Loucy (cell line): Measurements from ENCODE around the gene OSBPL1A.

ENCODE experiments used
- CTCF ChIP-seq: fragments of 200-600 bp; sonication (generic); conservative IDR thresholded peaks from 2 replicates; pipeline ENCODE4 v1.5.1; 2014; ENCODE audit warnings: mild to moderate bottlenecking, antibody characterized with exemption, low read length
- EZH2phosphoT487 ChIP-seq: fragments of 200-600 bp; IDR thresholded peaks from 2 replicates; pipeline ENCODE4 v1.6.1; 2018; ENCODE audit warnings: antibody characterized with exemption, mild to moderate bottlenecking, moderate library complexity, borderline replicate concordance

DNA sequence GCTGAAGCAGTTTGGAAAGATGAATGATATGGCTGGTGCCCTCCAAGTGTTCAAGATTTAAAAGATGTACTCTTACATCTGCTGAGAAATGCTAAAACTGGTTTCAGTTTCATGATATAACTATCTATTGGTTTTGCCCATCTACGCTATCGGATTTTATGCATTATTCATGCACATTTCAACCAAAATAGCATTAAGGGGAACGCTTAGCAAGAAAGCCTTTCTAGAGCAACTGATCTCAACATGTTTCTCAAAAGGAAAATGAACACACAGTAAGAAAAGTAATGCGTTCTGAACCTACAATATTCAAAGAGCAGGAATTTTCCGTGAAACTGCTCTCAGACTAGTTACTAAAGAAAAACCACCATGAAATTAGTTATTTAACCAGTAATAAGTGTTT is 164.8 kb downstream of the OSBPL1A start:
- TF ChIP-seq CTCF (no peak), EZH2phosphoT487 (no peak)
